Activated CD8-positive, alpha-beta T cell treated with anti-CD3 and anti-CD28 coated beads for 36 hours (primary cell): ENCODE measurements around the gene GBP5. TPM values are rescaled to one million over a fixed set of nuclear protein-coding genes. Genes with fewer than 3 reads are reported as not detected.
"Not testable (repeated sequence)": the region's sequence is repeated elsewhere in the genome, so short reads cannot be mapped to it uniquely, and the experiment has no call there.

Experiments
- ATAC-seq: fragments of 200-7000 bp; cut with Tn5 transposase; one replicate; pipeline ENCODE4 v1.10.0; 2021; ENCODE audit warnings: mild to moderate bottlenecking, moderate library complexity
- CTCF ChIA-PET: fragments of 350-600 bp; sonication (Branson Sonifier 250); formaldehyde crosslinking; loops from one replicate; lab custom pipeline; 2021; ENCODE audit warnings: antibody characterized with exemption; lab: Charles Lee
- POLR2A ChIA-PET: fragments of 350-600 bp; sonication (Branson Sonifier 250); formaldehyde crosslinking; loops from one replicate; lab custom pipeline; 2021; ENCODE audit warnings: antibody characterized with exemption; lab: Charles Lee
- DNase-seq: peaks from one replicate; pipeline ENCODE4 v3.0.0-alpha.2; 2020
- H3K27ac Mint-ChIP-seq: one replicate; pipeline ENCODE4 v1.8.0; 2021; ENCODE audit warnings: mild to moderate bottlenecking, mixed read lengths
- H3K27me3 Mint-ChIP-seq: one replicate; pipeline ENCODE4 v1.8.0; 2021; ENCODE audit warnings: mixed read lengths
- H3K36me3 Mint-ChIP-seq: one replicate; pipeline ENCODE4 v1.8.0; 2021; ENCODE audit warnings: low read depth, mixed read lengths
- H3K4me1 Mint-ChIP-seq: one replicate; pipeline ENCODE4 v1.8.0; 2021; ENCODE audit warnings: low read depth, mixed read lengths
- H3K4me3 Mint-ChIP-seq: one replicate; pipeline ENCODE4 v1.8.0; 2021; ENCODE audit warnings: mild to moderate bottlenecking, moderate library complexity, mixed read lengths
- H3K9me3 Mint-ChIP-seq: one replicate; pipeline ENCODE4 v1.8.0; 2021; ENCODE audit warnings: mixed read lengths
- CTCF ChIP-seq: fragments of 200-600 bp; IDR thresholded peaks from one replicate; pipeline ENCODE4 v1.8.0; 2022; ENCODE audit warnings: antibody characterized with exemption, mild to moderate bottlenecking
- intact Hi-C: fragments of 100-400 bp; cut with micrococcal nuclease; formaldehyde crosslinking; loops from one replicate; pipeline ENCODE4 v1.10.0; 2022
- total RNA-seq, 2 experiments: library from RNA; stranded (reverse); gene quantifications; one replicate each; pipeline ENCODE4 v1.2.3, GENCODE V29; 2021

The GBP5 gene
- total RNA-seq, 2 experiments from 2014 or later, result 163 to 174 TPM

- H3K36me3 Mint-ChIP-seq, result peaks cover 11% of the 10 kb centered on the region
- ChIA-PET POLR2A (interaction anchor here (1.2 kb wide), 1 partner anchor 32 kb away, joined by 4 read pairs; the partner anchor contains the start of gene GBP5), CTCF (interaction anchor here (1.4 kb wide), 1 partner anchor 8 kb away, joined by 3 read pairs; no protein-coding TSS in a partner anchor)
- peaks cover 55% of the 10 kb centered on the region for H3K4me1 Mint-ChIP-seq
- H3K4me3 Mint-ChIP-seq, result no peak overlapping the region
- no peak for ATAC-seq
- peaks cover 15% of the 10 kb centered on the region for H3K9me3 Mint-ChIP-seq
- no peak for TF ChIP-seq CTCF
- H3K27ac Mint-ChIP-seq, result no peak overlapping the region
- DNase-seq, result no peak
- intact Hi-C loops, result no loop called here
- H3K27me3 Mint-ChIP-seq, result no peaks in the 10 kb centered on the region
Measured at GRCh38 chr1:89304572-89305230, 32.0 kb upstream of the GBP5 start.

GRCh38 chr1:89302697-89303332 lies 30.2 kb upstream of the GBP5 start:
- intact Hi-C loops, result no loop called here
- no peak for DNase-seq
- ATAC-seq, result no peak
- Mint-ChIP-seq H3K27me3 (no peaks in the 10 kb centered on the region), H3K4me1 (peaks cover 57% of the 10 kb centered on the region), H3K36me3 (peaks cover 5% of the 10 kb centered on the region), H3K9me3 (peaks cover 8% of the 10 kb centered on the region), H3K27ac (no peak overlapping the region), H3K4me3 (no peak overlapping the region)
- no peak for TF ChIP-seq CTCF
- POLR2A ChIA-PET, result interaction anchor here (1.0 to 1.9 kb wide), 2 partner anchors 7 to 30 kb away, joined by 5 to 6 read pairs; partner anchors contain the start of gene GBP5
- CTCF ChIA-PET, result no interaction called here

GRCh38 chr1:89299739-89300463 lies 27.2 kb upstream of the GBP5 start:
- Mint-ChIP-seq H3K27ac (peak overlapping the region; percentile 75), H3K4me1 (peaks cover 55% of the 10 kb centered on the region)
- H3K4me3 Mint-ChIP-seq, H3K36me3 Mint-ChIP-seq, H3K27me3 Mint-ChIP-seq, intact Hi-C loops, H3K9me3 Mint-ChIP-seq: not testable (repeated sequence)
- ChIA-PET CTCF (interaction anchor here (0.8 to 2.4 kb wide), 9 partner anchors 10 to 315 kb away, joined by 3 to 8 read pairs (median 3); partner anchors contain the start of genes GBP4, GBP5 and GBP6), POLR2A (interaction anchor here (0.9 to 2.8 kb wide), 6 partner anchors 9 to 41 kb away, joined by 3 to 11 read pairs (median 6); no protein-coding TSS in a partner anchor)
- peak; percentile 91 for ATAC-seq
- DNase-seq, result peak; percentile 57

- no peak overlapping the region for H3K27ac Mint-ChIP-seq
- DNase-seq (no peak), ATAC-seq (peak; percentile 34)
- peaks cover 15% of the 10 kb centered on the region for H3K9me3 Mint-ChIP-seq
- H3K27me3 Mint-ChIP-seq, result no peaks in the 10 kb centered on the region
- H3K36me3 Mint-ChIP-seq, result peaks cover 14% of the 10 kb centered on the region
- POLR2A ChIA-PET, result interaction anchor here (1.0 kb wide), 1 partner anchor 12 kb away, joined by 4 read pairs; no protein-coding TSS in a partner anchor
- TF ChIP-seq CTCF, result no peak
- CTCF ChIA-PET, result interaction anchor here (0.8 to 2.4 kb wide), 2 partner anchors 12 to 100 kb away, joined by 3 to 8 read pairs; partner anchors contain the start of gene GBP4
- H3K4me3 Mint-ChIP-seq, result no peak overlapping the region
- peaks cover 64% of the 10 kb centered on the region for H3K4me1 Mint-ChIP-seq
- intact Hi-C loops, result no loop called here
Measured at GRCh38 chr1:89298461-89298860, 25.8 kb upstream of the GBP5 start.

- Mint-ChIP-seq H3K27me3 (no peaks in the 10 kb centered on the region), H3K4me3 (no peak overlapping the region), H3K9me3 (peaks cover 21% of the 10 kb centered on the region), H3K4me1 (peaks cover 53% of the 10 kb centered on the region), H3K27ac (no peak overlapping the region), H3K36me3 (peaks cover 21% of the 10 kb centered on the region)
- DNase-seq, result no peak
- ChIA-PET CTCF (interaction anchor here (1.7 to 1.9 kb wide), 2 partner anchors 16 to 63 kb away, joined by 6 to 7 read pairs; no protein-coding TSS in a partner anchor), POLR2A (interaction anchor here (1.6 to 3.7 kb wide), 2 partner anchors 10 to 23 kb away, joined by 3 to 19 read pairs; no protein-coding TSS in a partner anchor)
- intact Hi-C loops, result no loop called here
- ATAC-seq, result peak; percentile 32
- TF ChIP-seq CTCF, result no peak
Measured at GRCh38 chr1:89295187-89295586, 22.5 kb upstream of the GBP5 start.
